Measurements from ENCODE around the gene RTN1. TPM values are rescaled to one million over a fixed set of nuclear protein-coding genes. Genes with fewer than 3 reads are reported as not detected.

The RTN1 gene
- total and polyA plus RNA-seq, 10 of the 15 experiments (the other 5 are each of a cell fraction or from before 2014, with no cell fraction given) = 0.03 to 0.55 (median 0.13) TPM; not detected in 4

- H3K36me3 ChIP-seq (ENCODE audit: control insufficient read depth in 2 of 2, insufficient read depth in 2 of 2, low read length in 1 of 2) = no peaks in the 10 kb centered on the region
- no peaks in the 10 kb centered on the region for H3K79me2 ChIP-seq (ENCODE audit: control insufficient read depth, insufficient read depth, low read length)
- ChIA-PET CTCF (no interaction called here), RAD21 (ENCODE audit: unreplicated experiment) (no interaction called here), SMC1A (ENCODE audit: uncharacterized antibody, unreplicated experiment) (no interaction called here), POLR2A (no interaction called here)
- TF ChIP-seq FOS (IDR thresholded peaks at IDR 0.05; ENCODE audit: borderline replicate concordance, extremely low read depth, insufficient read length) (no peak), RAD51 (IDR thresholded peaks at IDR 0.05) (no peak), MTA2 (IDR thresholded peaks at IDR 0.05; ENCODE audit: low read depth) (no peak)
- H3K4me2 ChIP-seq (ENCODE audit: control insufficient read depth, insufficient read depth) = no peak overlapping the region
- H3K27me3 ChIP-seq (replicated peaks in 1 of 2; ENCODE audit: control insufficient read depth in 2 of 2, insufficient read depth in 2 of 2, low read length in 1 of 2) = no peaks in the 10 kb centered on the region
- ATAC-seq (no peak), DNase-seq (ENCODE audit: low read depth, low spot score) (no peak), FAIRE-seq (no peak)
- intact Hi-C loops (cut with micrococcal nuclease; ENCODE audit: unreplicated experiment) = no loop called here
- 0% methylated on average over 1 of the region's 1 CpG for WGBS (ENCODE audit: insufficient coverage, insufficient replicate concordance, low lambda C conversion rate, missing lambda C conversion rate)
- H3K4me3 ChIP-seq = no peak overlapping the region
- BruUV-seq (replicated peaks) = no TSS peak
- no peak overlapping the region for H2AFZ ChIP-seq (ENCODE audit: control insufficient read depth, low read depth, low read length)
- in situ Hi-C loops (cut with MboI) = no loop called here
- H3K4me1 ChIP-seq (ENCODE audit: control insufficient read depth, insufficient read depth, low read length) = no peaks in the 10 kb centered on the region
- H4K20me1 ChIP-seq (ENCODE audit: control insufficient read depth, insufficient read depth) = no peaks in the 10 kb centered on the region
- no peak overlapping the region for H3K9ac ChIP-seq (ENCODE audit: control insufficient read depth, insufficient read depth, low read length)
- H3K9me3 ChIP-seq (replicated peaks; ENCODE audit: control insufficient read depth, insufficient read depth, low read length) = no peaks in the 10 kb centered on the region
- no peak overlapping the region for H3K27ac ChIP-seq (ENCODE audit: control insufficient read depth, insufficient read depth)
Measured at GRCh38 chr14:59913187-59913586, 42.6 kb upstream of the RTN1 start.

DNA sequence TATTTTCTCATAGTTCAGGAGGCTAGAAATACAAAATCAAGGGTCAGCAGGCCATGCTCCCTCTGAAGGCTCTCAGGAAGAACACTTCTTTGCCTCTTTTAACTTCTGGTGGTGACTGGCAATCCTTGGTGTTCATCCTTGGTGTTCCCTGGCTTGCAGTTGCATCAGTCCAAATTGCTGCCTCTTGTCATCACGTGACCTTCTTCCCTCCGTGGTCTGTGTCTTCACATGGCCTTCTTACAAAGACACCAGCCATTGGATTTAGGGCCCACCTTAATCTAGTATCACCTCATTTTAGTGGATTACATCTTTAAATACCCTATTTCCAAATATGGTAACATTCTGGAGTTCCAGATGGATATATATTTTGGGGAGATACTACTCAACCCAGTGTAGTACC lies 41.9 kb upstream of the RTN1 start:
- intact Hi-C loops (cut with micrococcal nuclease; ENCODE audit: unreplicated experiment) (no loop called here), in situ Hi-C loops (cut with MboI) (no loop called here)
- no peaks in the 10 kb centered on the region for H3K4me1 ChIP-seq (ENCODE audit: control insufficient read depth, insufficient read depth, low read length)
- FAIRE-seq = no peak
- ChIA-PET CTCF (no interaction called here), SMC1A (ENCODE audit: uncharacterized antibody, unreplicated experiment) (no interaction called here), POLR2A (no interaction called here), RAD21 (ENCODE audit: unreplicated experiment) (no interaction called here)
- H3K79me2 ChIP-seq (ENCODE audit: control insufficient read depth, insufficient read depth, low read length) = no peaks in the 10 kb centered on the region
- H3K36me3 ChIP-seq (ENCODE audit: control insufficient read depth in 2 of 2, insufficient read depth in 2 of 2, low read length in 1 of 2) = no peaks in the 10 kb centered on the region
- no peak overlapping the region for H2AFZ ChIP-seq (ENCODE audit: control insufficient read depth, low read depth, low read length)
- BruUV-seq (replicated peaks) = no TSS peak
- H3K4me3 ChIP-seq = no peak overlapping the region
- no peaks in the 10 kb centered on the region for H3K27me3 ChIP-seq (replicated peaks in 1 of 2; ENCODE audit: control insufficient read depth in 2 of 2, insufficient read depth in 2 of 2, low read length in 1 of 2)
- H4K20me1 ChIP-seq (ENCODE audit: control insufficient read depth, insufficient read depth) = no peaks in the 10 kb centered on the region
- H3K27ac ChIP-seq (ENCODE audit: control insufficient read depth, insufficient read depth) = no peak overlapping the region
- WGBS (ENCODE audit: insufficient coverage, insufficient replicate concordance, low lambda C conversion rate, missing lambda C conversion rate) = 0% methylated on average over 2 of the region's 2 CpGs
- DNase-seq (ENCODE audit: low read depth, low spot score) = no peak
- no peak overlapping the region for H3K4me2 ChIP-seq (ENCODE audit: control insufficient read depth, insufficient read depth)
- H3K9ac ChIP-seq (ENCODE audit: control insufficient read depth, insufficient read depth, low read length) = no peak overlapping the region
- H3K9me3 ChIP-seq (replicated peaks; ENCODE audit: control insufficient read depth, insufficient read depth, low read length) = no peaks in the 10 kb centered on the region
- no peak for ATAC-seq
- TF ChIP-seq, protein P1, sequence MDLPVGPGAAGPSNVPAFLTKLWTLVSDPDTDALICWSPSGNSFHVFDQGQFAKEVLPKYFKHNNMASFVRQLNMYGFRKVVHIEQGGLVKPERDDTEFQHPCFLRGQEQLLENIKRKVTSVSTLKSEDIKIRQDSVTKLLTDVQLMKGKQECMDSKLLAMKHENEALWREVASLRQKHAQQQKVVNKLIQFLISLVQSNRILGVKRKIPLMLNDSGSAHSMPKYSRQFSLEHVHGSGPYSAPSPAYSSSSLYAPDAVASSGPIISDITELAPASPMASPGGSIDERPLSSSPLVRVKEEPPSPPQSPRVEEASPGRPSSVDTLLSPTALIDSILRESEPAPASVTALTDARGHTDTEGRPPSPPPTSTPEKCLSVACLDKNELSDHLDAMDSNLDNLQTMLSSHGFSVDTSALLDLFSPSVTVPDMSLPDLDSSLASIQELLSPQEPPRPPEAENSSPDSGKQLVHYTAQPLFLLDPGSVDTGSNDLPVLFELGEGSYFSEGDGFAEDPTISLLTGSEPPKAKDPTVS (IDR thresholded peaks at IDR 0.05; ENCODE audit: low read depth, low read length) = no peak
- TF ChIP-seq ZNF217 (IDR thresholded peaks at IDR 0.05) (no peak), CHD1 (IDR thresholded peaks at IDR 0.05; ENCODE audit: low read depth, low read length) (no peak), SUZ12 (IDR thresholded peaks at IDR 0.05; ENCODE audit: unreplicated experiment) (no peak), FOXK2 (IDR thresholded peaks at IDR 0.05) (no peak), TCF7 (IDR thresholded peaks at IDR 0.05; ENCODE audit: borderline replicate concordance) (no peak), ZZZ3 (IDR thresholded peaks at IDR 0.05; ENCODE audit: control insufficient read depth, insufficient read length, low read depth) (no peak), RAD21 (IDR thresholded peaks at IDR 0.05; ENCODE audit: insufficient read depth, low read depth, low read length) (no peak), ATF7 (IDR thresholded peaks at IDR 0.05; ENCODE audit: low read depth) (no peak), SIX5 (IDR thresholded peaks at IDR 0.05; ENCODE audit: low read depth, low read length, severe bottlenecking) (no peak), CREB1 (IDR thresholded peaks at IDR 0.05; ENCODE audit: low read depth) (no peak), ZBTB33 (IDR thresholded peaks at IDR 0.05) (no peak), CBFB (IDR thresholded peaks at IDR 0.05; ENCODE audit: low read depth) (no peak)
